Measurements from ENCODE around the gene ADGRA3.

- TF ChIP-seq, protein P1, sequence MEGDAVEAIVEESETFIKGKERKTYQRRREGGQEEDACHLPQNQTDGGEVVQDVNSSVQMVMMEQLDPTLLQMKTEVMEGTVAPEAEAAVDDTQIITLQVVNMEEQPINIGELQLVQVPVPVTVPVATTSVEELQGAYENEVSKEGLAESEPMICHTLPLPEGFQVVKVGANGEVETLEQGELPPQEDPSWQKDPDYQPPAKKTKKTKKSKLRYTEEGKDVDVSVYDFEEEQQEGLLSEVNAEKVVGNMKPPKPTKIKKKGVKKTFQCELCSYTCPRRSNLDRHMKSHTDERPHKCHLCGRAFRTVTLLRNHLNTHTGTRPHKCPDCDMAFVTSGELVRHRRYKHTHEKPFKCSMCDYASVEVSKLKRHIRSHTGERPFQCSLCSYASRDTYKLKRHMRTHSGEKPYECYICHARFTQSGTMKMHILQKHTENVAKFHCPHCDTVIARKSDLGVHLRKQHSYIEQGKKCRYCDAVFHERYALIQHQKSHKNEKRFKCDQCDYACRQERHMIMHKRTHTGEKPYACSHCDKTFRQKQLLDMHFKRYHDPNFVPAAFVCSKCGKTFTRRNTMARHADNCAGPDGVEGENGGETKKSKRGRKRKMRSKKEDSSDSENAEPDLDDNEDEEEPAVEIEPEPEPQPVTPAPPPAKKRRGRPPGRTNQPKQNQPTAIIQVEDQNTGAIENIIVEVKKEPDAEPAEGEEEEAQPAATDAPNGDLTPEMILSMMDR (conservative IDR thresholded peaks at IDR 0.05; ENCODE audit: low read length): no peak
- no peak for TF ChIP-seq EZH2phosphoT487 (IDR thresholded peaks at IDR 0.05; ENCODE audit: borderline replicate concordance)
These were observed 43.8 kb downstream of the ADGRA3 start for GRCh38 chr4:22471999-22472461.
